ENCODE measurements around the gene PDE6D.
"Not testable (repeated sequence)": the region's sequence is repeated elsewhere in the genome, so short reads cannot be mapped to it uniquely, and the experiment has no call there.

The PDE6D gene

DNA sequence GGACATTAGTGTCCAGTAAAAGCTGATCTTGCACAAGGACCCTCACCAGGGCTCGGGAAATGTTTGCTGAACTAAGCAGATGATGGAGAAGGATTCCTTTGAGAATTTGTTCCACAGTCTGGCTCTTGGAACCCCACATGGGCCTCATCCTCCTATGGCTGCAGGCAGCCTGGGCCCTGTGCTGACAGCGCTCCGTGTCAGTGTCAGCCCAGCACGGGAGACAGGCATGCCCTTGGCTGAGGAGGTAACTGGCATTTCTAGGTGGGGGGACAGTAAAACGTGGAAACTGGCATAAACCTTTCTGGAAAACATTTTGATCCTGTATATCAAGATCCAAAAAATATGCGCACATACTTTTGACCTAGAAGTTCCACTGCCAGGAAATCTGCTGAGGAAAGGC is 62.3 kb downstream of the PDE6D start:
- DNase-seq: no peak

DNA sequence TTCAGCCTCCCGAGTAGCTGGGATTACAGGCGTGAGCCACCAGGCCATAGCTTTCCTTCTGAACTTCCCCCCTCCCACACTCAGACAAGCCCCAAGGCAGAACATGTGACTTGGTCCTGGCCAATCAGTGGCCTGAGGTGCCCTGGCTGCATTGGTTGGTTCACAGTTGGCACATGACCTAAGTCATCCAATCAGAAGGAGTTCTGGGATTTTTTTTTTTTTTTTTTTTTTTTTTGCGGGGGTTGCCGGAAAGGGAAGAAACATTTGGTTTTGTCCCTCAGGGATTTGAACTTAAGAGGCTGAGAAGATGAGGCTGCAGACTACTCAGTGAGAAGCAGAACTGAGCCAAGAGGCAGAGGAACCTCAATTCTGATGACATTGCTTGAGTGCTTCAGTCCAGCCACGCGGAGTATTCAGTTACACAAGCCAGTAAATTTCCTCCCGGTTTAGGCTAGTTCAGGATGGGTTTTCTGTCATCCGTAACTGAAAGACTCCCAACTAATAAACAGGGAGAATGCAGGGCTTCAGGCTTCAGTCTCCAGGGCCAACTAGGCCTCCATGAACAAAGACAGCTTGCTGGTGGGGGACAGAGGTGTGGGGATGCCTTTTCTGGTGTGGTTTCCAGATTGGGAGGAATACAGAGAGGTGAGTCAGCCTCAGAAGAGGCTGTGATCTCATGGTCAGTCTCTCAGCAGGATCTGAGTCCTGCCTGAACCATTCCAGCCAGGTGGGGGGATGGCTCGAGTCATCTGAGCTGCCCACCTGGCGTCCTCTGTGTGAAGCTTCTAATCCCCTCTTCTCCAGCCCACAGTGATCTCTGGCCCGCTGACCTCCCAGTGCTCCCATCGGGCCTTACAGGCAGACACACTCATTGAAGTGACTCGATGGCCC is 63.6 kb downstream of the PDE6D start:
- DNase-seq: peak; percentile 44

DNA sequence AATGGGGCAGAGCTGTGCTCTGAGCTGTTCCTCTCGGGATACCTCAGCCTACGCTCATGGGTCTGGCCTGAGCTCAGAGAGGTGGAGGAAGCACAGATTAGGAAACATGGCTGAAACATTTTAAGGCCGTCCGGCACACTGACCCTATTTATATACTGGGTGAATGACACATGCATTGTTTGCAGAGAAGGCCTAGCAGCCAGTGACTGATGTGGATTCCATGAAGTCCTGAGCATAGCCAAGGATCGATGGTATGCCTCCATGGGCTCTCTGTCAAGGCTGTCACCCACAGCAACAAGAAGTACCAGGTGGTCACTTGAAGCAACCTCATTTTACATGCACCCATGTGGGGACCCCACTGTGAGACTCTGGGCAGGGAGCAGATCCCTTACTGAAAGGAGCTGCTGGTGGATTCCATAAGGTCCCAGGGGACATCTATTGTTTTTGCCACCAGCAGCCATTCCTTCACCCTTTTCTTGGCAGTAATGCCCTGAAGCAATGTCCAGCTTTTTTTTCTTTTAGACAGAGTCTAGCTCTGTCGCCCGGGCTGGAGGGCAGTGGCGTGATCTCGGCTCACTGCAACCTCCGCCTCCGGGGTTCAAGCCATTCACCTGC is 64.3 kb downstream of the PDE6D start:
- no peak for DNase-seq

DNA sequence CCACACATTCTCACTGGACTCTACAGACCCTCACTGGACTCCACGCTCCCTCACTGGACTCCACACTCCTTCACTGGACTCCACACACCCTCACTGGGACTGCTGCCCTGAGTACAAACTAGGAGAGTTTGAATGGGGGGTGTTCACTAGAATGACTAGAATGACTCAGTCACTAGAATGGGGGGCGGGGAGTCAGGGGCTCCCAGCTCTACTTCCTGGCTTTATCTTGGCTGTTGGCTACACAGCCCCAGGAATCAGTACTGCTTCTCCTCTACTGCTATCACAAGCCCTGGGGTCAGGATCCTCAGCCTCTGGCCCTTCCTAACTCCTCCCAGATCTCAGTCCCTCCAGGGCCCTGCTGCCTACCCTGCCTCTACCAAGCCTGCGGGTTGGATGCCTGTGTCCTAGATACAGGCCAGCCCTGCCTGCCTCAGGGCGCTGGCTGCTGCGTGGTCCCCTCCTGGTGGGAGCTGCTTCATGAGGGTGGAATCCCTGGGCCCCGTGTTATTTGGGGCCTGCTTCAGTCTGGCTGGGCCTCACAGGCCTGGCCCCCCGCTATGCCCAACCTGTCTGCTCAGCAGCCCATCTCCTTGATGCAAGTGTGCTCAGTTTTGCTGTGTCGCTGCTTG is 65.0 kb downstream of the PDE6D start:
- DNase-seq: no peak

DNA sequence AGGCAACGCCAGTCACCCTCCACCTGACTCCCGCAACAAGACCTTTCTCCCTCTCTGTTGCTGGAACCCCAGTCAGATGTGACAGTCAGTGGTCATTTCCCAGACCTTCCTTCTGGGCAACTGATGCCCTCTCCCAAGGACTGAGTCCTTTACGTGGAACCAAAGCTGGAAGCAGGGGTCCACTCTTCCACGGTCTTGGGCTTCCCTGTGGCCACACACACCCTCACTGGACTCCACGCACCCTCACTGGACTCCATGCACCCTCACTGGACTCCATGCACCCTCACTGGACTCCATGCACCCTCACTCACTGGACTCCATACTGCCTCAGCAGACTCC is 65.6 kb downstream of the PDE6D start:
- DNase-seq: no peak

DNA sequence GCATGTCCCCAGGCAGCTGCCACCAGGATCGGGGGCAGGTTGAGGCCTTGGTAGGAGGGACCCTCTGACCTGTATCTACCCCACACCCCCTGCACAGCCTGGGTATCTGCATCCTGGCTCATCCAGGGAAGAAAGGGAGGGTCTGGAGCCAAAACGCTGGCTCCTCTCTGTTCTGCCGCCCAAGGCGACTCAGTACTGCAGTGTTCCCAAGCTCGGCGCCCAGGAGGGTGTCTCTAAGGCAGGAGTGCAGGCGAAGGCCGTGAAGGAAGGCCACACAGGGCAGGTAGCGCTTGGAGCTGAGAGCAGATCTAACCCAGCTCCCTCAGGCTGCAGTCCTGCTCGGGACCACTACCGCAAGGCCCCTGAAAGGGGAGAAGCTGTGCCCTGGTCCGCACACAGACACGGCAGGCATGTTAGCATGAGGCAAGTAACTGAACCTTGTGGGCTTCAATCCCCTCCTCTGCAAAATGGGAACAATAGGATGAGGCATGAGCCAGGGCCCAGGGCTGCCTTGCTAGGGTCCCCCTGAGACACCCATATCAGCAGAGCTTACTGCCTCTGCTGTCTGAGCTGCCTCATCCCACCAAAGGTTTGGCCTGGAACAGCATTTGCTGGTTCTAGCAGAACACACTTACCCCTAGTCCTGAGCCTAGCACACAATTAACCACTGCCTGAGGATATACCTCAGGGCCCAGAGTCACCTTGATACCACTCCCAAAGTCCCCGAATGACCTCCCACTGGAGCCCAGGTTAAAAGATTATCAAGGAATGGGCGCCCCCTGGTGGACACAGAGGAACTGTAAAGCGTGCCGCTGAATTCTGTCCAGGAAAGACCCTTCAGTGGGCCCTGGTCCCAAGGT is 66.2 kb downstream of the PDE6D start:
- DNase-seq: peak; percentile 77

DNA sequence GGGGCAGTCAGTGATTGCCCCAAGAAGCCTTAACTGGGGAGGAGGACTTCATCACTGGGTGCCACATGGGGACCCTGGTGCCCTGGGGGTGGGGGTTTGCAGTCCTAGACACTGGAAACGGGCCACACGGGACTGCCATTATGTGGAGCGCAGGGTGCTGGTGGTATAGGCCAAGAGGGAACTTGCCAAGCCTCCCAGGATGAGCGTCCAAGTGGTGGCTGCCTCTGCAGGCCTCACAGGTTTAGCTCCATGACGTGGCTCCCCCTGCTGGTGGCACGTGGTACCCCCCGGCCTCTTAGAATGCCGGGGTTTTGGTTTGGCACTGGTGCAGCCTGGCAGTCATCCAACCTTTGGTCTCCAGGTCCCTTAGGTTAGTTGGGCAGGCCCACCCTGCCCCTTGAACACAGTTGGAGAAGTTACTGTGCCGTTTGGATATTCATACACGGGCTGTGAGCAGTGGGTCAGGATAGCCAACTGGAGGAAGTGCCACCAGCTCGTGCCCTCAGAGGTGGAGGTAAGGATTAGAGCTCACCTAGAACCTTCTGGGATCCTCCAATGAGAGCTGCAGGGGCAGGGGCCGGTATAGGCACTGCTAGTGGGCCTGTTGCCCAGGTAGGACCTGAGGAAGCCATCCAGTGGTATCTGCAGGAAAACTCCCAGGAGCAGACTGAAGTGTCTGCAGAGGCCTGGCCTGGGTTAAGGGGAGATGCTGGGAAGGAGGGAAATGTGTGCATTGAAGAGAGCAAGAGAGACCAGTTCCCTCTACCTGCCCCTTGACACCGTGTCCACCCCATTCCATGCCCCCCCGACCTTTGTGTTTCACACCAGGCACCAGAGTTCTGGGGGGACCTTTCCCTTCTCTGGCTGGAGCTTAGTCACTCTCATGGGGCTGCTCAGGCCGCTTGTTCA is 67.1 kb downstream of the PDE6D start:
- DNase-seq: peak; percentile 90

DNA sequence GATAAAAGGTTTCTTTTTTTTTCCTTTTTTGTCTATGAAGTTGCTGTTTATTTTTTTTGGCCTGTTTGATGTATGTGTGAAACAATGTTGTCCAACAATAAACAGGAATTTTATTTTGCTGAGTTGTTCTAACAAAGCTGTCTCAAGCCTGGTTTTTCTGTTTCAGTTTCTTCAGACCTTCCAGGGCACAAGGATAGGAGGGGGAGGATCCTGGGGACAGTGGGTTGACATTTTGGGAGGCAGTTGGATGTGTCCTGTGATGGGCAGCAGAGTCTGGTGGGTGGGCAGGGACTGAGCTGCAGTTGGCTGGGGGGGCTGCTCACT is 67.7 kb downstream of the PDE6D start:
- DNase-seq: not testable (repeated sequence)

DNA sequence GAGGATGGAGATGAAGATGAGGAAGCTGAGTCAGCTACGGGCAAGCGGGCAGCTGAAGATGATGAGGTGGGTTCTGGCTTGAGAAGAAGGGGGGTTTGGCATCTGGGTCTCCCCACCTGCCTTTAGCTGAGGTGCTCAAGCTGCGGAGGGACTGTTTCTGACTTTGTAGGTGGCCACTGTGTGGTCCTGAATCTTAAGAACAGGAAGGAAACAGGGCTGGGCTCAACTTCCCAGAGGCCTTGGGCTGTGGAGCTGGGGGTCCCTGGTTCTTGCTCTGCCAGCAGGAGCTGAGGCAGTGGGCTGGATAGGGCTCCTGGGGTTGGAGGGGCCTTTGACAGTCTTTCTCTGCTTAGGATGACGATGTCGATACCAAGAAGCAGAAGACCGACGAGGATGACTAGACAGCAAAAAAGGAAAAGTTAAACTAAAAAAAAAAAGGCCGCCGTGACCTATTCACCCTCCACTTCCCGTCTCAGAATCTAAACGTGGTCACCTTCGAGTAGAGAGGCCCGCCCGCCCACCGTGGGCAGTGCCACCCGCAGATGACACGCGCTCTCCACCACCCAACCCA is 68.5 kb downstream of the PDE6D start:
- not testable (repeated sequence) for DNase-seq

DNA sequence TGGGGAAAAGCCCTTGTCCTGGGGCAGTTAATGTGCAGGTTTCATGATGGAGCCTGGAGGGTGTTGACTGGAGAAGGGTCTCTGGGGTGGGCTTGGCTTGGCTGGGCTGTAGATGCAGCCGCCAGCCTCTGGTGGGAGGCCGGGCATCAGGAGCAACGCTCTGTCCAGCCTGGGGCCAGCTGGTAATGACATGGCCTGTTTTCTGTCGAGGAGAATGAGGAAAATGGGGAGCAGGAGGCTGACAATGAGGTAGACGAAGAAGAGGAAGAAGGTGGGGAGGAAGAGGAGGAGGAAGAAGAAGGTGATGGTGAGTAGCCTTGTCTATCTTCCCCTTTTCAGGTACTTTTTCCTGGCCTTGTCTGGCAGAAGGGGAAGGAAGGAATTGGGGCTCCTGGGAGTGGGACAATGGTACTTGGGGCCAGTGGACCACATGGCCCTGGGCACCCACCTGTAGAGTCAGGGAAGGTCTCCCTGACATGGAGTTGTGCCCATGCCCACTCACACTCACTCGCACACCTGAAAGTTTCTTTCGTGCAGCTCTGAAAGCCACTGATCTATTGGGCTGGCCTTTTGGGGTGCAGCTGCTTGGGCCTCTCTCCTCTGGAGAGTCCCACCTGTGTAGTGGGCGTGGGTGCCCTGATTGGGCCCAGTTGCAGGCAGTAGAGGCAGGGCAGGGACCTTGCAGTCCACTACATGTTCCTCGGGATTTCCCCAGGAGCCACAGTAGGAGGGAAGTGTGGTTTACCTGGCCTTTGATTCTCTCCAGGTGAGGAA is 69.2 kb downstream of the PDE6D start:
- DNase-seq: no peak

DNA sequence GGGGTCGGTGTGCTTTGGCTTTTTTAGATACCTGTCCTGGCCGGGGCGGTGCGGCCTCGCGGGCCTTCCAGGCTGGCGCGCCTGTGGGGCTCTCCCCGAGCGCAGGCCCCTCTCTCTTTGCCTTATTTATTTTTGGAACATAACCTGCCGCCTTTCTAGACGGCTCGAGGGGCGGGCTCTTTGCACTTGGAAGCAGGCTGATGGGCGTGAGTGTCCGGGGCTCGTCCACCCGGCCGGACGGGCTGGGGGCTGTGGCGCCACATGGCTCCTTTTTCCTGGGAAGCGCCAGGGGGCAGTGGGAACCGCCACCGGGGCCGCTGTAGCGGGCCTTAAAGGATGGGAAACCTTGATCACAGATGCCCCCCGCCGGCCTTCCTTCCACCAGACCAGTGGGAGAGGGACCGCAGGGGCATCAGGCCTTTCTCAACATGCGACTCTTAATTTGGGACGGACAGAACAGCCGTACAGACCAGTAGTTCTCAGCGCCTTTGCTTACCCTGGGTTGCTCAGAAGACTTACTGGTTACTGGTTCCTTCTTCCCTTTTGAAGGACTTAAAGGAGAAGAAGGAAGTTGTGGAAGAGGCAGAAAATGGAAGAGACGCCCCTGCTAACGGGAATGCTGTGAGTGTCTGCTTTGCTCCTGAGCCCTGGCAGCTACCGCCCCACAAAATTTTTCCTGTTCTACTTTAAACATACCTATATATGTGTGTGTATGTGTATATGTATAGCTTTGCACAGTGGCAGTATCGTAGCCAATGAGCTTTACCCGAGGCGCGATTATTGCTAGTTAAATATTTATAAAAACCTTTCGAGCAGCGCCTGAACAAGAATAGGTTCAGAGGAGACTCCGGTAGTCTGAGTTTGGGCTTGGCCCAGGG is 70.0 kb downstream of the PDE6D start:
- DNase-seq: peak; percentile 66

DNA sequence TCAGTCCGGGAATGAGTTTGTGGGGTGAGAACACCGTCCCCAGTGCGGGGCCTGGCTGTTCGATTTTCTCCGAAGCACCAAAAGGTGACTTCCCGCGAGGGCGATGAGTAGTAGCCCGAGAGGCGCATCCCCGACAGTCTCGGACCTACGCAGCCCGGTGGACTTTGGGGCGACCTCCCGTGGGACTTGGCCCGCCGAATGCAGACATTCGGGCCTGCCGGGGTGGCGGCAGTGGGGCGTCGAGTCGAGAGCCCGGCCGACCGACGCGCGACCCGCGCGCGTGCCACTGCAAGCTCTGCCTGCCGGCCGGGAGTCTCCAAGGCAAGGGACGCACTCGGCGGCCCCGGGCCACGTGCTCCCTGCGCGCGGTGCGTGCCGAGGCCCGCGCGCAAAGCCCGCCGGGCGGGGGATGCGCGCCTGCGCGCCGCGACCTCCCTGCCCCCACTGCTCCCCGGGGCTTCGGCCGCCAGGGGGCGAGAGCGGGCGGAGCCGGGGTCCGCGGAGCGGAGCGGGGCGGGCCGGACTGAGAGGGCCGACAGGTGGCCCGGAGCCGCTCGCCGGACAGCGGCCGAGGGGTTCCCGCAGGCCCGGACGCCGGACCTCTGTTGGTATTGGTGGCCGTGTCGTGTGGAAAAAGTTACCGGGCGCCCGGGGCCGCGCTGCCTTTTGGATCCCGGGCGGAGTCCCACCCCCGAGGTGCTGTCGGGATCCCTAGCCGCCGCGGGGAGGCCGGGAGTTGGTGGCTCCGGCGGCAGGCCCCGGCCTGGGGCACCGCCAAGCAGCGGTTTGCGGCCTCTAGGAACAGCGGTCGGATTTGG is 70.9 kb downstream of the PDE6D start:
- peak; percentile 91 for DNase-seq

DNA sequence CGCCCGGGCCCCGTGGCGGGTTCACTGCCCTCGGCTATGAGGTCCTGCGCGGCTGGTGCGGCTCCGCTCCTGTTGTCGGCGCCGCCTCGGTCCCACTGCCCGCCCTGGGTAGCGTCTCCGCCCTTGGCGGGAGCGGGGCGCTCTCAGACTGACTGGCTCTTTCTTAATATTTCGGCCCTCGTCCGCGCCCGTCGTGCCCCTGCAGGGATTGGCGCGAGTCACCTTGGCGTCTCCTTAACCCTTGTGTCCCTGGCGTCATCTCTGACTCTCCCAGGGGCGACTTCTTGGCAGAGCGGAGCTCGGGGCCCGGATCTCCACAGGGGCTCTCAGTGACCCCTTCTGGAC is 71.5 kb downstream of the PDE6D start:
- DNase-seq: peak; percentile 67

DNA sequence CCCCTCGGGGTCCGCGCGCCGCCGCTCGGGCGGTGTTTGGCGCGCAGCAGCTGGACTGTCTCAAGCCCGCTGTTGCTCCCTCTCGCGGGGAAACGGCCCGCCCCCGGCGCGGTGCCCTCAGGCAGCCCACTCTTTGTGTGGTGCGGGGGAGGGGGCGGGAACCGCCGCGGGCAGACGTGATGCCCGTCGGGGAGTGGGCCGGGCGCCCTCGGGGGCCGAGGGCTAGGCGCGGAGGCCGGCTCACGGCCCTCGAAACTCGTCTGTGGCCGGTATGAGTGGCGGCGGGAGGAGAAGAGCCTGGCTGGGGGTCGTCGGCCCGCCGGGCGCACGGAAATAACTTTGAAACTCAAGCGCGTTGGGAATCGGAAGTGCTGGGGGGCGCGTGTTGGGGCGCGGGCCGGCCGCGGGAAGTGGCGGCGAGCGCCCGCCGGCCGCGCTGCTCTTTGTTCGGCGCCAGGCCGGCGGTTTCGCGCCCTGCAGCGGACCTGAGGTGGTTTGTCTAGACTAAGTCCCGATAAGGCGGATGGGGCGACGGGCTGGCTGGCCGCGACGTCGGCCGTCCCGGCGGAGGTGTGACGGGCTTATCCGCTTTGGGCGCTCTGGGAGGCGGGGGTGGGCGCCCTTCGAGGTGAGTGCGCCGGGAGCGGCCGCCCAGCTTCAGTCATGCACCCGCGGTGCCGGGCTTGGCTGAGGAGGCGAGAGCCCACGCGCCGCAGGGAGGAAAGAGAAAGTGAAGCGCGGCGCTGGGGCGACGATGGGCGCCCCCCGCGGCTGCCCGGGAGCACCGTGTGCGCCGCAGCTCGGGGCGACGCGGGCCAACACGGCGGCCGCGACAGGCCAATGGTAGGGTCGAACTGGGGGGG is 72.1 kb downstream of the PDE6D start:
- peak; percentile 71 for DNase-seq

DNA sequence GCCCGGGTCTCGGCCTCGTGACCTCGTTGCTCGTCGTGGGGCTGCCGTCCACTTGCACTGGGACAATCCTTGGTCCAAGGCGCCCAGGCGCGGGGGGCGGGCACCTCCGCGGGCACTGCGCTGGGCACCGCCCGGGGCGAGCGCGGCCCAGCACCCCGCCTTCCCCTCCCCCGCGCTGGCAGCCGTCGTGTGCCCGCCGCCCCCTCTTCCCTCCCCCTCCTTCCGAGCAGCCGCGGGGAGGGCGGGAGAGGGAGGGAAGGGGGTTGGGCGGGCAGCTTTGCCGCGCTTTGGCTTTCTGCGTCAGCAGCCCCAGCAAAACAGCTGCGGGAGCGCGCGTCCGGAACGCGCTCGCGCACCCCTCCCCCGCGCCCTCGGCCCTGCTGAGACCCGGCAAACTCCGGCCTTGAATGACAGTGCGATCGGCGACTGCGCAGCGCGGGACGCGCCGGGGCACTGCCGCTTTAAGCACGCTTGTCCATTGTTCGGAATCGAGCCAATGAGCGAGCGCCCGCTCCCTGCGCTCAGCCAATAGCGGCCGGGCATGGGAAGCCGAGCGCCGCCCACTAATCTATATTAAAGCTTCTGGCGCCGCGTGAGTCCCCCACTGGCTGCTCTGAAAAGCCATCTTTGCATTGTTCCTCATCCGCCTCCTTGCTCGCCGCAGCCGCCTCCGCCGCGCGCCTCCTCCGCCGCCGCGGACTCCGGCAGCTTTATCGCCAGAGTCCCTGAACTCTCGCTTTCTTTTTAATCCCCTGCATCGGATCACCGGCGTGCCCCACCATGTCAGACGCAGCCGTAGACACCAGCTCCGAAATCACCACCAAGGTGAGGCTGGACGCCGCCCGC is 72.9 kb downstream of the PDE6D start, which contains the start of gene PTMA:
PTMA (plus strand) TSS at position 599 of the 846 bp plus-strand sequence; CDS start at position 781, 182 bp downstream.
- DNase-seq: peak; percentile 100

DNA sequence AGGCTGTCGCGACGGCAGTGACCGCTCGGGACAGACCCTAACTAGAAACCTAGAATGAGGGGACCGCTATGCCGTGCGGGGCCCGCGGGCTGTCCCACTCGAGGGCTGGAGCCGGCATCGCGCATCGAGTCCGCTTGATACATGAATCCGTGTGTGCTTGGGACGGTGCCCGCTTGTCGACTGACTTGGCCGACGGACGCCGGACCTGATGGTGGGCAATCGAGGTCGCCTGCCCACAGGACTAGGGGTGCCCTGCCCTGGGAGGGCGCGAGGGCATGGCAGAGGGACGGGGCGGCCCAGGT is 73.5 kb downstream of the PDE6D start:
- peak; percentile 84 for DNase-seq
